HG03469 (cell line): Measurements from ENCODE around the gene CNPY2.
A peak's percentile ranks its signal among the peaks of the same experiment; 100 is the strongest.
"Not testable (repeated sequence)": the region's sequence is repeated elsewhere in the genome, so short reads cannot be mapped to it uniquely, and the experiment has no call there.

Experiments
- ATAC-seq: cut with Tn5 transposase; IDR thresholded peaks from one replicate; pipeline ENCODE4 v1.9.1; 2021; ENCODE audit warnings: mild to moderate bottlenecking, moderate library complexity, moderate number of reproducible peaks; ENCODE audit not compliant: unreplicated experiment

The CNPY2 gene

GRCh38 chr12:56315622-56316473 is at the start of gene CNPY2:
CNPY2 (minus strand) TSS chr12:56315988; CDS start chr12:56315217, 771 bp downstream.
- ATAC-seq: peak; percentile 71

- no peak for ATAC-seq
These were observed 46.6 kb upstream of the CNPY2 start, which contains the start of gene APOF for GRCh38 chr12:56362130-56363059. APOF (minus strand) TSS chr12:56362857; CDS start chr12:56362745, 112 bp downstream.

- ATAC-seq: no peak
These were observed 45.8 kb upstream of the CNPY2 start for GRCh38 chr12:56361487-56362129.

GRCh38 chr12:56359851-56360767 is 44.3 kb upstream of the CNPY2 start, which contains the start of gene STAT2:
STAT2 (minus strand) TSS chr12:56360107; CDS start chr12:56356571, 3,536 bp downstream.
- peak; percentile 90 for ATAC-seq

DNA sequence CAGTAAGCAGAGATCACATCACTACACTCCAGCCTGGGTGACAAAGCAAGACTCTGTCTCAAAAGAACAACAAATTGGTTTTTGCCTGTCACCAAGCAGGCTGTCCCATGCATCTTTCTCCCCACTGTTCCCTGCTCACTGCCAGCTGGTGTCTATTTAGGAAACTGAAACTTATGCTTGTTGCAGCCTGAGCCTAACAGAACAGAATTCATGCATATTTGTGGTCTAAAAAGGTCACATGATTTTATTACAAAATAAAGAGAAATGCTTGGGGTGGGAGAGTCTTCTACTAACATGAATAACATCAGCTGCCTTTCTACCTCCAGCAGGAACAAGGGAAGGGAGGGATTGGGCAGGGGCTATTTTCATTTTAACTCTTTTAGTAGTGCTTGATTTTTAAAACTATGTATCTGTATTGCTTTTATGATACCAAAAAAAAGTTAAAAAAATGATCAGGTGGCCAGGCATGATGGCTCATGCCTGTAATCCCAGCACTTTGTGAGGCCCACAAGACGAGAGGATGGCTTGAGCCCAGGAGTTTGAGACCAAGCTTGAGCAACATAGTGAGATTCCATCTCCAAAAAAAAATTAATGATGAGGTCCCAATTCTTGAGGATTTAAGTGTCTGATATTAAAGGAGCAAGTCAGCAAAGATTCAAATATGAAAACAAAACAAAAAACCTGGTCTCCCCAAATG is 43.2 kb upstream of the CNPY2 start:
- ATAC-seq: no peak

- ATAC-seq: no peak
These were observed 35.5 kb upstream of the CNPY2 start for GRCh38 chr12:56351325-56351724.

DNA sequence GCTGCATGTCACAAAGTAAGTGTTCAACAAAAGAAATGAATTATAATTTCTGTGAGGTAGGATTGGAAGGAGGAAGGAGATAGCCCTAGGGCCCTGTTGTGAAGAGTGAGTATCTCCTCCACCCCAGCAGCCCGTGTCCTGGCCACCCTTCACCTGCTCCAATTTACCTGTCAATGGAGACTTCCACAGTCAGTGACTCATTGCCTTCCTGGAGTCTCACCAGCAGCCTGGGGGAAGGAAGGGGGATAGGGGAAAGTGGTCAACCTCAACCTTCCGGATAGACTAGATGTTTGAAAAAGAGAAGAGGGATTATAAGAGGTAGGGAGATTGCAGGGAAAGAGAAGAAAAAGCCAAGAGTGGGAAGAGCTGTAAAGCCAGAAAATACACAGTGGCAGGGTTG is 34.9 kb upstream of the CNPY2 start:
- ATAC-seq: no peak

GRCh38 chr12:56348776-56349175 is 33.0 kb upstream of the CNPY2 start:
- ATAC-seq: no peak

DNA sequence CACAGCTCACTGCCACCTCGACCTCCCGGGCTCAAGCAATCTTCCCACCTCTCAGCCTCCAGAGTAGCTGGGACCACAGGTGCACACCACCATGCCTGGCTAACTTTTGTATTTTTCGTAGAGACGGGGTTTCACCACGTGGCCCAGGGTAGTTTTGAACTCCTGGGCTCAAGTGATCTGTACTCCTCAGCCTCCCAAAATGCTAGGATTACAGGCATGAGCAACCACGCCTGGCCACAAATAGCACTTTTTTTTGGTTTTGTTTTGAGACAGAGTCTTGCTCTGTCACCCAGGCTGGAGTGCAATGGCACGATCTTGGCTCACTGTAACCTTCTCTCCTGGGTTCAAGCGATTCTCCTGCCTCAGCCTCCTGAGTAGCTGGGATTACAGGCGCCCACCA is 31.5 kb upstream of the CNPY2 start:
- ATAC-seq: not testable (repeated sequence)

DNA sequence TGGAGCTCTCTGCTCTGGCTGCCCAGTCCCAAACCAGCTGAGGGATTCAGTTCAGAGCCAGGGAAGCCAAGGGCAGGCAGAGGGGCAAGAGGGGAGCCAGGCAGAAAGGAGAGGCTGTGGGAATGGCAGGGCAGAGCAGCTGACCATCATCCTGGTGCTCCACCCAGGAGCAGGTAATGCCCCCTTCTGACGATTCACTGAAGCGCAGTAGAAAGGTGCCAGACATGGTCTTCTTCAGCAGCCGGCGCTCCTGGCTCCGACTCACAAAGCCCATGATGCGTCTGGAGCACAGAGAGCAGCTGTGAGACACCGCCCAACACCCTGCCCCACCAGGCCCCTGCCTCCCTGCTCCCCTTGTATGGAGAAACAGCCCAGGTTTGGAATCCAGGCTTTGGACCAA is 30.9 kb upstream of the CNPY2 start:
- ATAC-seq: no peak

DNA sequence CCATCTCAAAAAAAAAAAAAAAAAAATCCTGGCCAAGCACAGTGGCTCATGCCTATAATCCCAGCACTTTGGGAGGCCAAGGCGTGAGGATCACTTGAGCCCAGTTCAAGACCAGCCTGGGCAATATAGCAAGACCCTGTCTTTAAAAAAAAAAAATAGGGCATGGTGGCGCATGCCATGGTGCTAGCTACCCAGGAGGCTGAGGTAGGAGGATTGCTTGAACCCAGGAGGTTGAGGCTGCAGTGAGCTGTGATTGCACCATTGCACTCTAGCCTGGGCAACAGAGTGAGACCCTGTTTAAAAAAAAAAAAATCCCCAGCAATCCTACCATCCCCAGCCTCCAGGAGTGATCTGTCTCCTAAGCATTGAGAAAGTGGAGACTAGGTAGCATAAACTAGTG is 26.5 kb upstream of the CNPY2 start:
- not testable (repeated sequence) for ATAC-seq

DNA sequence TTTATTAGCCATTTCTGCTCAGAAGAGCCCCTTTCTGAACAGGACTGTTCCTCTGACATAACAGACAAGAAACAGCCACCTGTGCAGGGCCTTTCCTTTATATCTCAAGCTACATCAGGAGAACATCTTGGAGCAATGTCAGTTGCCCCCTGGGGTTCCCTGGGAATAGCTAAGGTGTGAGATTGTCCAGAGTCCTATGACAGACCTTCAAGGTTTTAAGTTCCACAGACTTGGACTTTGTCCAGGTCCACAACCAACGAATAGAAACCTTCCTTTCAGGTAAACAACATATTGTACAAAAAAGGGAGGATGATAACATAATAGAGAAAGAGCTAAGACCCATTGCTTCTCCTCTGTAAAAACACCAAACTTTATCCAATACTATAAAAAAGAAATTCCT is 25.8 kb upstream of the CNPY2 start:
- no peak for ATAC-seq

- ATAC-seq: no peak
These were observed 23.3 kb upstream of the CNPY2 start for GRCh38 chr12:56339158-56339422.

GRCh38 chr12:56338308-56339157 is 22.7 kb upstream of the CNPY2 start, which contains the start of gene IL23A:
IL23A (plus strand) TSS chr12:56338884; CDS start chr12:56339045, 161 bp downstream.
- no peak for ATAC-seq

- ATAC-seq: no peak
These were observed 22.0 kb upstream of the CNPY2 start for GRCh38 chr12:56337753-56338251.

DNA sequence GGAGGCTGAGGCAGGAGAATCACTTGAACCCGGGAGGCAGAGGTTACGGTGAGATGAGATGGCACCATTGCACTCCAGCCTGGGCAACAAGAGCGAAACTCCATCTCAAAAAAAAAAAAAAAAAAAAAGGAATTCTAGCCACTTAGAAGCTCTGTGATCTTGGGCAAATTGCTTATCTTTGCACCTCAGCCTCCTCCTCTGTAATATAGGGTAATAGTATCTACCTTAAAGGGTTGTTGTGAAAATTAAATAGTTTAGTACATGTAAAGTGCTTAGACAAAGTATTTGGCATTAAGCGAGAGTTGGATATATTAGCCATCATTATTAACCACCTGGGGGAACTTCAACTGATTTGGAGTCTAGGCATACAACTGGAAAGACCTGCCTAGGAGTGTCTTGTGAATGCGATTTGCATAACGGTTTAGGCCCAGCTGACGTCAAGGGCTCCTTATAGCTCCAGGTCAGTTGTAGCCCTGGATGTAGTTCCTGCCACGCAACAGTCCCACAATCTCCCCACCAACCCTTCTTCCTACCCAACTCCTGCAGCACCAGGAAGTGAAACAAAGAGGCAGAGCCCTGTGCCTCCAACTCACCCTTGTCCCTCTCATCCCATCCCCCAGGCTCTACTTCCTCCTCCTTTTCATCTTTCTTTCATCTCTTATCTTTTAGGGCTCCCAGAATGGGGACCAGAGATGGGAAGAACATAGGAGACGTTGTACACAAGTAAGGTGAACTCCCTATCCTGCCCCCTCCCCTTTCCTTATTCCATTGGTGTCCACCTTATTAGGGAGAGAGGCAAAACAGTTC is 20.8 kb upstream of the CNPY2 start:
- no peak for ATAC-seq

- not testable (repeated sequence) for ATAC-seq
These were observed 19.7 kb upstream of the CNPY2 start for GRCh38 chr12:56335527-56335926.

- ATAC-seq: no peak
These were observed 18.7 kb upstream of the CNPY2 start for GRCh38 chr12:56334490-56334793.
